ENCODE data around the gene CENPT.

DNA sequence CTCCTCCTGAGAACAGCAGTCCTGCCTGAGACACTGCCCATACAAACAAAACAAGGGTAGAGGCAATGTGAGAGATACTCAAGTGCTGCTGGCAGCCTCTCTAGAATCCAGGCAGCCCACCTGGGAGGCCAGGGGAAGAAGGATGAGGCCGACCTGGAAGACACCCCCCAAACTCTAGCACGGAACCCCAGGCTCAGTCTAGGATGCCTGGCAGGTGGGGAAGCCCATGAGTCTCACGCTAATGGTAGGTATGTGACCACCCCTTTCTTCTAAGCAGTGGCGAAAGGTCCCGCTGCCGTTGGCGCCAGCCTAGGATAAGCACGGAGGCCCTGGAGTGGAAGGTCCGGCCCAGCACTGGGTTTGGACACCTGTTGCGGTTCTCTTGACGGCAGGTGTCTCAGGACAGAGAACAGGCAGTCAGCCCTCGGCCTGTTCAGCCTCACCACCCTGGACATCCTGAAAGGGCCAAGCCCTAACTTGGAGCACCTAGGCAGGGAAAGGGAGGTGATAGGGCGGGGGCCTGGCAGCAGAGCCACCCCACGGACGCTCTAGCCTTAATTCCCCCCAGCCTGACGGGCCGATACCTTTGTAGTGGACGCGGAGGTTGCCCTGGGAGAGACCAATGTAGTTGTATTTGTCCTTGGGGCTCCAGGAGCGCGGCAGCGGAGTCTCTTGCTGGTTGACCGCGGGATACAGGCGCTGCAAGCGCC is 41.6 kb downstream of the CENPT start:
- TF ChIP-seq SUZ12 (IDR thresholded peaks at IDR 0.05; ENCODE audit: extremely low read depth, insufficient read depth, insufficient read length) (no peak), YY1 (IDR thresholded peaks at IDR 0.05; ENCODE audit: insufficient read depth, insufficient read length) (no peak), ZNF274 (IDR thresholded peaks at IDR 0.05; ENCODE audit: low read depth, low read length) (no peak)
